Measurements from ENCODE around the gene ZNF681. TPM values are rescaled to one million over a fixed set of nuclear protein-coding genes. Genes with fewer than 3 reads are reported as not detected.

Gene ZNF681
- total RNA-seq, 4 donors from 2014 or later = 2.3 to 6.2 (median 2.5) TPM

DNA sequence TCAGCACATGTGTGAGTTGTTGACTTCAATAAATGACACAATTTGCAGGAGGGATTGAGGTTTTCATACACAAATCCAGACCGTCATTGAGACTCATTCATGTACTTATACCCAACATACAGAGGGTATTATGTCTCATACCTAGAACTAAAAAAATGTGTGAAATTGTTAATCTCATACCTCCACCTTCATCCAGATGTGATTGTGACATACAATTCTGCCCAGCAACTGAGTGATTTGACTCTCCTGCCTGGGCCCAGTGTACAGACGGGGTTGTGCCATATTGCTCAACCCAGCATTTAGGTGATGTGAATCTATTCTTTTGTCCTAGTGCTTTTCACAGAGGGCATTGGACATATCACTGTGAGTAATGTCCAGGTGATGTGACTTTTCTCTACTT lies 12.6 kb upstream of the ZNF681 start:
- H3K27ac ChIP-seq = peak overlapping the region; percentile 10 to 82 (median 68)
- intact Hi-C loops (cut with DNase I) = no loop called here
- no peak for DNase-seq
- H3K4me1 ChIP-seq = peaks cover 0 to 12% (median 0%) of the 10 kb centered on the region in 3 donors
- H3K36me3 ChIP-seq = peaks cover 0 to 16% (median 0%) of the 10 kb centered on the region in 3 donors
- WGBS, 2 donors = 78 to 91% methylated on average over 2 of the region's 2 CpGs
- no peaks in the 10 kb centered on the region for H3K9me3 ChIP-seq
- no peaks in the 10 kb centered on the region for H3K27me3 ChIP-seq
- no peak overlapping the region for H3K4me3 ChIP-seq
- TF ChIP-seq, protein P1, sequence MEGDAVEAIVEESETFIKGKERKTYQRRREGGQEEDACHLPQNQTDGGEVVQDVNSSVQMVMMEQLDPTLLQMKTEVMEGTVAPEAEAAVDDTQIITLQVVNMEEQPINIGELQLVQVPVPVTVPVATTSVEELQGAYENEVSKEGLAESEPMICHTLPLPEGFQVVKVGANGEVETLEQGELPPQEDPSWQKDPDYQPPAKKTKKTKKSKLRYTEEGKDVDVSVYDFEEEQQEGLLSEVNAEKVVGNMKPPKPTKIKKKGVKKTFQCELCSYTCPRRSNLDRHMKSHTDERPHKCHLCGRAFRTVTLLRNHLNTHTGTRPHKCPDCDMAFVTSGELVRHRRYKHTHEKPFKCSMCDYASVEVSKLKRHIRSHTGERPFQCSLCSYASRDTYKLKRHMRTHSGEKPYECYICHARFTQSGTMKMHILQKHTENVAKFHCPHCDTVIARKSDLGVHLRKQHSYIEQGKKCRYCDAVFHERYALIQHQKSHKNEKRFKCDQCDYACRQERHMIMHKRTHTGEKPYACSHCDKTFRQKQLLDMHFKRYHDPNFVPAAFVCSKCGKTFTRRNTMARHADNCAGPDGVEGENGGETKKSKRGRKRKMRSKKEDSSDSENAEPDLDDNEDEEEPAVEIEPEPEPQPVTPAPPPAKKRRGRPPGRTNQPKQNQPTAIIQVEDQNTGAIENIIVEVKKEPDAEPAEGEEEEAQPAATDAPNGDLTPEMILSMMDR (IDR thresholded peaks at IDR 0.05) = no peak
- TF ChIP-seq POLR2A (IDR thresholded peaks at IDR 0.05) = no peak

DNA sequence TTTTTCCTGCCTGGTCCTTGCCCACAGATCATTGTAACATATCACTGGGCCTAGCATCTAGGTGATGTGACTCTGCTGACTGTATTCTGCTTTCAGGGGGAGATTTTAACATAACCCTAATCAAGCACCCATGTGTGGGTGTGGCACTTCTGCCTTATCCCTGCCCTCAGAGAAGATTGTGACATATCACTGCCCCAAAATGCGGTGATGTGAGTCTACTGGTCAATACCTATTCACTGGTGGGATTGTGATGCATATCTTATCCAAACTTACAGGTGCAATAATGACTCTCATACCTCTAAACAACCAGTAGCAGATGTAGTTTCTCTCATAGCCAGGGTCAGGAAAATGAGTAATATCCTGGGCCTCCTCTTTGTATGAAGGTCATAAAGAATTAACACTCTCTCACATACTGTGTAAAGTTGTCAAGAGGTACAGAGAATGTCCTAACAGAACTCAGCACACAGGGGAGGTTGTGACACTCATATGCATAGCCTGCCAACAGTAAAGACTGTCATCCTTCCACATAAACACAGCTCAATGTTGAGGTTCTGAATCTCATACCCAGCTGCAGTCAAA lies 12.1 kb upstream of the ZNF681 start:
- peak overlapping the region; percentile 26 to 82 (median 68) for H3K27ac ChIP-seq
- DNase-seq = no peak
- 93% methylated on average over 1 of the region's 1 CpG; no CpG with 5 or more reads in 1 of the 2 donors for WGBS, 2 donors
- H3K4me3 ChIP-seq = no peak overlapping the region
- H3K9me3 ChIP-seq = no peaks in the 10 kb centered on the region
- no peak for TF ChIP-seq POLR2A (IDR thresholded peaks at IDR 0.05)
- TF ChIP-seq, protein P1 (IDR thresholded peaks at IDR 0.05) = no peak
- peaks cover 0 to 12% (median 0%) of the 10 kb centered on the region in 3 donors for H3K4me1 ChIP-seq
- no peaks in the 10 kb centered on the region for H3K27me3 ChIP-seq
- H3K36me3 ChIP-seq = peaks cover 0 to 13% (median 0%) of the 10 kb centered on the region in 3 donors
- intact Hi-C loops (cut with DNase I) = no loop called here

DNA sequence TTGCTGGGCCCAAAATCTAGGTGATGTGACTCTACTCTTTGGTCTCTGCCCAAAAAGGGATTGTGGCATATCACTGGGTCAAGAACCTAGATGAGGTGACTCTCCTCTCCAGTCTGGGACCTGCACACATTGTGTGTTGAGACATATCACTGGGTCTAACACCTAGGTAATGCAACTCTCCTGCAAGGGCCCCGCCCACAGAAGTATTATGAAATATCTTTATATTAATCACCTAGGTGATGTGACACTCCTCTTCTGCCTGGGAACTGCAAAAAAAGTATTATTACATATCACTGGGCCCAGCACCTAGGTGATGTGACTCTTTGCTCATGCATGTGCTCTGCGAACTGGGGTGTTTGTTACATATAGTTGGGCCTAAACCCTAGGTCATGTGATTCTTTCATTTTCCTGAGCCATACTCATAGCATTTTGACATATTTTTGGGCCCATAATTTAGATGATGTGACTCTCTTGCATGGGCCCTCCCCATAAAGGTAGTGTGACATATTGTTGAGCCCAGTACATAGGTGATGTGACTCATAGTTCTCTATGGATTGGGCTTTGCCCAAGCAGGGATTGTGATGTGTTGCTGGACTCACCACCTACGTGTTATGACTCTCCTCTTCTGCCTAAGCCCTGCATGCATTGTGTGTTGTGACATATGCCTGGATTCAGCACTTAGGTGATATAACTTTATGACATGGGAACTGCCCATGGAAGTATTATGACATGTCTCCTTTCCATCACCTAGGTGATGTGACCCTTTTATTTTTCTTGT lies 11.2 kb upstream of the ZNF681 start:
- intact Hi-C loops (cut with DNase I) = no loop called here
- H3K27me3 ChIP-seq = no peaks in the 10 kb centered on the region
- H3K36me3 ChIP-seq = peaks cover 0 to 13% (median 0%) of the 10 kb centered on the region in 3 donors
- 79% methylated on average over 3 of the region's 3 CpGs for whole genome bisulfite sequencing, 2 donors
- H3K9me3 ChIP-seq = no peaks in the 10 kb centered on the region
- TF ChIP-seq, protein P1 (IDR thresholded peaks at IDR 0.05) = no peak
- no peak for DNase-seq
- H3K4me3 ChIP-seq = no peak overlapping the region
- H3K27ac ChIP-seq = peak overlapping the region; percentile 38 to 82 (median 68)
- H3K4me1 ChIP-seq = peaks cover 0 to 12% (median 0%) of the 10 kb centered on the region in 3 donors

DNA sequence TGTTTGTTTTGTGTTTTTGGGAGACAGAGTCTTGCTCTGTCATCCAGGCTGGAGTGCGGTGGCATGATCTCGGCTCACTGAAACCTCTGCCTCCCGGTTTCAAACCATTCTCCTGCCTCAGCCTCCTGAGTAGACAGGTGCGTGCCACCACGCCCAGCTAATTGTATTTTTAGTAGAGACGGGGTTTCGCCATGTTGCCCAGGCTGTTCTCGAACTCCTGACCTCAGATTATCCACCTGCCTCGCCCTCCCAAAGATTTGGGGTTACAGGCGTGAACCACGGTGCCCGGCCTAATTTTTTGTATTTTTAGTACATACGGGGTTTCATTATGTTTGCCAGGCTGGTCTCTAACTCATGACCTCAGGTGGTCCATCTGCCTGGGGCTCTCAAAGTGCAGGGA lies 8.3 kb upstream of the ZNF681 start:
- Histone ChIP-seq H3K9me3 (no peaks in the 10 kb centered on the region), H3K27me3 (no peaks in the 10 kb centered on the region), H3K36me3 (peaks cover 0 to 10% (median 0%) of the 10 kb centered on the region in 3 donors), H3K4me1 (peaks cover 0 to 36% (median 6%) of the 10 kb centered on the region in 3 donors), H3K27ac (no peak overlapping the region), H3K4me3 (no peak overlapping the region)
- 85 to 87% methylated on average over 8 to 13 of the region's 13 CpGs for WGBS, 2 donors
- DNase-seq = no peak
- no peak for TF ChIP-seq POLR2A (IDR thresholded peaks at IDR 0.05)
- TF ChIP-seq, protein P1 (IDR thresholded peaks at IDR 0.05) = no peak
- intact Hi-C loops (cut with DNase I) = no loop called here

DNA sequence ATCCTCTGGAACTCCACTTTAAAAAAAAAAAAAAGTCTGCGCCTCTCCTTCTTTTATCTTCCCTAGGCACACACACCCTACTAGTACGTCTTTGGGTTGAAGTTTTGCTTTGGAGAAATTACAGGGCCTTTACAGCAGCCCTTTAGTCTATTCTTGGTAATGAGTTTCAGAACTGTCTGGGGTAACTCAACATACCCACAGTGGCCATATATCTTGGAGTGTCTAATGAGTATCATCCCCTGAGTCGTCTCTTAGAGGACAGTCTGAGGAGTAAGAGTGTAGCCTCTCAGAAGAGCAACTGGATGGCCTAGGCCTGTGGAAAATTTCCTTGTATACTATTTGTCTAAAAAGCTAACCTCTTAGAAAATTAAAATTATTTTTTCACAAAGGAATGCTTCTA lies 6.1 kb upstream of the ZNF681 start:
- no peak for DNase-seq
- peak overlapping the region in 2 of 4 donors; percentile 68 to 75 for H3K4me3 ChIP-seq
- peaks cover 0 to 30% (median 6%) of the 10 kb centered on the region in 3 donors for H3K4me1 ChIP-seq
- TF ChIP-seq, protein P1 (IDR thresholded peaks at IDR 0.05) = no peak
- no peak for TF ChIP-seq POLR2A (IDR thresholded peaks at IDR 0.05)
- no peaks in the 10 kb centered on the region for H3K27me3 ChIP-seq
- H3K36me3 ChIP-seq = peaks cover 0 to 10% (median 0%) of the 10 kb centered on the region in 3 donors
- H3K27ac ChIP-seq = peak overlapping the region in 3 of 4 donors; percentile 94
- 91 to 94% methylated on average over 3 of the region's 3 CpGs for WGBS, 2 donors
- no peaks in the 10 kb centered on the region for H3K9me3 ChIP-seq
- intact Hi-C loops (cut with DNase I) = no loop called here

Data from esophagus squamous epithelium (tissue), 5 donors.